Keratinocyte (primary cell): Measurements from ENCODE around the gene YTHDC1. TPM values are rescaled to one million over a fixed set of nuclear protein-coding genes. Genes with fewer than 3 reads are reported as not detected.

Source experiments
- DNase-seq: peaks from one replicate; pipeline ENCODE4 v3.0.0-alpha.2; 2011; ENCODE audit warnings: low read depth, missing footprints, low spot score
- FAIRE-seq: peaks from 2 replicates; lab custom pipeline; 2011; peaks lifted over from hg19 to GRCh38; lab: Jason Lieb, UNC
- H2AFZ ChIP-seq: 2 replicates; pipeline ENCODE4 v1.6.0; 2012; ENCODE audit warnings: low read length, control low read depth, inconsistent platforms; ENCODE audit not compliant: control insufficient read depth
- H3K27ac ChIP-seq: 2 replicates; pipeline ENCODE4 v1.5.1; 2011; ENCODE audit warnings: low read length; ENCODE audit not compliant: control insufficient read depth, insufficient read depth
- H3K27me3 ChIP-seq: 3 replicates; pipeline ENCODE4 v1.6.0; 2011; ENCODE audit warnings: low read length; ENCODE audit not compliant: control insufficient read depth, insufficient read depth; ENCODE audit errors: extremely low read depth
- H3K36me3 ChIP-seq, 2 experiments: 2 replicates in 1 of 2; 3 replicates in 1 of 2; pipeline ENCODE4 v1.5.1; 2011; ENCODE audit warnings: low read length in 2 of 2, mild to moderate bottlenecking in 1 of 2; ENCODE audit not compliant: control insufficient read depth in 2 of 2, insufficient read depth in 2 of 2; ENCODE audit errors: extremely low read depth in 1 of 2
- H3K4me1 ChIP-seq: 3 replicates; pipeline ENCODE4 v1.5.1; 2011; ENCODE audit warnings: low read length; ENCODE audit not compliant: control insufficient read depth, insufficient read depth; ENCODE audit errors: extremely low read depth
- H3K4me2 ChIP-seq: 3 replicates; pipeline ENCODE4 v1.6.0; 2011; ENCODE audit warnings: low read depth, low read length; ENCODE audit not compliant: control insufficient read depth, insufficient read depth; ENCODE audit errors: extremely low read depth
- H3K4me3 ChIP-seq, 3 experiments: fragments of 200-600 bp in 1 of 3; sonication (generic) in 1 of 3; 2 replicates in 2 of 3; 3 replicates in 1 of 3; pipeline ENCODE4 v1.5.1; 2011 to 2016; ENCODE audit warnings: low read length in 3 of 3, mild to moderate bottlenecking in 3 of 3, control low read depth in 2 of 3, inconsistent platforms in 1 of 3, low read depth in 1 of 3, mixed read lengths in 1 of 3, mixed run types in 1 of 3, moderate library complexity in 1 of 3; ENCODE audit not compliant: control insufficient read depth in 2 of 3, insufficient read depth in 2 of 3; ENCODE audit errors: extremely low read depth in 1 of 3
- H3K79me2 ChIP-seq: 2 replicates; pipeline ENCODE4 v1.6.0; 2012; ENCODE audit warnings: low read length; ENCODE audit not compliant: control insufficient read depth, insufficient read depth
- H3K9ac ChIP-seq: 3 replicates; pipeline ENCODE4 v1.6.0; 2011; ENCODE audit warnings: low read length; ENCODE audit not compliant: control insufficient read depth, insufficient read depth; ENCODE audit errors: extremely low read depth
- H3K9me1 ChIP-seq: 3 replicates; pipeline ENCODE4 v1.6.0; 2011; ENCODE audit warnings: low read length; ENCODE audit not compliant: control insufficient read depth, insufficient read depth; ENCODE audit errors: extremely low read depth
- H3K9me3 ChIP-seq: 2 replicates; pipeline ENCODE4 v1.5.1; 2012; ENCODE audit warnings: low read depth, low read length; ENCODE audit not compliant: control insufficient read depth
- H4K20me1 ChIP-seq: 3 replicates; pipeline ENCODE4 v1.6.0; 2011; ENCODE audit warnings: low read length; ENCODE audit not compliant: control insufficient read depth, insufficient read depth; ENCODE audit errors: extremely low read depth
- CTCF ChIP-seq, 3 experiments: IDR thresholded peaks in 1 of 3; conservative IDR thresholded peaks in 1 of 3; optimal IDR thresholded peaks in 1 of 3; 2 replicates in 2 of 3; 3 replicates in 1 of 3; pipeline versions ENCODE3 to v1.5.1; 2011; ENCODE audit warnings: low read length in 3 of 3, mild to moderate bottlenecking in 3 of 3, moderate library complexity in 2 of 3, control low read depth in 1 of 3, inconsistent platforms in 1 of 3; ENCODE audit not compliant: insufficient read depth in 2 of 3; ENCODE audit errors: extremely low read depth in 1 of 3
- EZH2 ChIP-seq: IDR thresholded peaks from one replicate; pipeline ENCODE4 v1.6.1; 2012; ENCODE audit warnings: inconsistent platforms, mild to moderate bottlenecking, low read length, moderate library complexity
- dilution Hi-C: fragments of 300-500 bp; cut with MboI; formaldehyde crosslinking; loops from one replicate; pipeline ENCODE4 v1.7.0; 2020; ENCODE audit warnings: low sequenced_read_pairs; ENCODE audit not compliant: extremely low pct_ligation_motif_present
- polyA plus RNA-seq, 5 experiments: library from polyadenylated mRNA; depleted of rRNA in 3 of 5; stranded (reverse) in 3 of 5; stranded (forward) in 1 of 5; unstranded in 1 of 5; fragments of >200 nt; gene quantifications; 1 replicate in 1 of 5; 2 replicates in 3 of 5; 3 replicates in 1 of 5; pipeline versions ENCODE4 v1.2.1 to v1.2.3, GENCODE V29; 2011 to 2012; ENCODE audit warnings: missing spikeins in 2 of 5, low read depth in 1 of 5, low replicate concordance in 1 of 5

YTHDC1 gene
- polyA plus RNA-seq, 1 donor (not counting 4 experiments of a cell fraction or from before 2014, with no cell fraction given): 74.2 TPM

- no peak overlapping the region for H3K4me3 ChIP-seq
- H3K79me2 ChIP-seq: peaks cover 20% of the 10 kb centered on the region
- H3K4me1 ChIP-seq: peaks cover 4% of the 10 kb centered on the region
- H3K27me3 ChIP-seq: no peaks in the 10 kb centered on the region
- H3K9me3 ChIP-seq: no peaks in the 10 kb centered on the region
- H3K27ac ChIP-seq: no peak overlapping the region
- H4K20me1 ChIP-seq: no peaks in the 10 kb centered on the region
- no peaks in the 10 kb centered on the region for H3K9me1 ChIP-seq
- no peak overlapping the region for H3K9ac ChIP-seq
- dilution Hi-C loops: no loop called here
- FAIRE-seq (no peak), DNase-seq (no peak)
- H2AFZ ChIP-seq: no peak overlapping the region
- no peak overlapping the region for H3K4me2 ChIP-seq
- H3K36me3 ChIP-seq: peaks cover 0 to 1% of the 10 kb centered on the region in 2 experiments
- TF ChIP-seq EZH2 (no peak), CTCF (optimal IDR thresholded peaks at IDR 0.05 in 1 of 3, IDR thresholded peaks at IDR 0.05 in 1 of 3, conservative IDR thresholded peaks at IDR 0.05 in 1 of 3; ENCODE audit: extremely low read depth in 1 of 3, insufficient read depth in 2 of 3, low read length in 3 of 3) (no peak)
These were observed 2.9 kb upstream of the YTHDC1 start for GRCh38 chr4:68352791-68353190.

GRCh38 chr4:68349279-68349648 is 626 bp downstream of the YTHDC1 start:
- H3K4me1 ChIP-seq: peaks cover 26% of the 10 kb centered on the region
- H3K36me3 ChIP-seq: peaks cover 1 to 8% of the 10 kb centered on the region in 2 experiments
- no peak for TF ChIP-seq CTCF (optimal IDR thresholded peaks at IDR 0.05 in 1 of 3, IDR thresholded peaks at IDR 0.05 in 1 of 3, conservative IDR thresholded peaks at IDR 0.05 in 1 of 3; ENCODE audit: extremely low read depth in 1 of 3, insufficient read depth in 2 of 3, low read length in 3 of 3)
- no peaks in the 10 kb centered on the region for H3K27me3 ChIP-seq
- H3K9me3 ChIP-seq: no peaks in the 10 kb centered on the region
- H3K4me3 ChIP-seq: peak overlapping the region; percentile 92 to 98 (median 97)
- FAIRE-seq (no peak), DNase-seq (no peak)
- peak overlapping the region; percentile 99 for H3K9ac ChIP-seq
- dilution Hi-C loops: no loop called here
- peak overlapping the region; percentile 97 for H3K27ac ChIP-seq
- H3K9me1 ChIP-seq: peaks cover 4% of the 10 kb centered on the region
- H4K20me1 ChIP-seq: peaks cover 11% of the 10 kb centered on the region
- no peak overlapping the region for H2AFZ ChIP-seq
- H3K79me2 ChIP-seq: peaks cover 55% of the 10 kb centered on the region
- H3K4me2 ChIP-seq: peak overlapping the region; percentile 82
